ENCODE results near the gene UTS2B. TPM values are rescaled to one million over a fixed set of nuclear protein-coding genes. Genes with fewer than 3 reads are reported as not detected.

UTS2B gene
- polyA plus RNA-seq, 1 donor from 2014 or later: 0.46 TPM

DNA sequence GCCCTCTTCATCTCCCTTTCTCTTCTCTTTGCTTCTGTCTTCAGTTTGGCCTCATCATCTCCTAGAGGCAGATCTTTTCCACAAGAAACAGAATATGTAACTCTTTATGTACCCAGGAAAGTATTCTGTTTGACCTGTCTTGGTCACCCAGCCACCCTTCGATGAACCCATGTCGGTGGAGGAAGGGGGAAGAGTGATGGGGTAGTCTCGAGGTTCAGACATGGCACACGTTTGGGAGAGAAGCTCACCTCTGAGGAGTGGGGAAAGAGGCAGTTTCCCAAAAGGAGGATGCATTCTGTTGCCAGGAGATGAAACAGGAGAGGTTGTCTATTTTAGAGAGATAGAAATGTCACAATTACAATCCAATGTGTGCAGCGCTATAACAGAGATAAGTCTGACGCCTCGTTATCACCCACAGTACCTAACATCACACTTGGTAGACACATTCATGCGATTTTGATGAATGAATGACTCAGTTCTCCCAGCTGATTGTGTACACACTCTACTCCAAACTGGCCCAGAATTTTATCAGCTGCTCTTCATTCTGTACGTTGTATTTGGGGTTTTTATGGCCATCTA is 1.9 kb downstream of the UTS2B start:
- peak; percentile 2 for TF ChIP-seq POLR2AphosphoS5 (IDR thresholded peaks at IDR 0.05)
- TF ChIP-seq SMC3 (conservative IDR thresholded peaks at IDR 0.05; ENCODE audit: poor library complexity): no peak
- no peaks in the 10 kb centered on the region for H4K20me1 ChIP-seq (ENCODE audit: insufficient read depth)
- peak overlapping the region; percentile 44 for H3K4me2 ChIP-seq (ENCODE audit: low read length)
- H3K27me3 ChIP-seq (ENCODE audit: insufficient read depth, low read depth, low read length): no peaks in the 10 kb centered on the region
- H3K79me2 ChIP-seq (replicated peaks; ENCODE audit: insufficient read depth, low read length): peaks cover 41% of the 10 kb centered on the region
- no peaks in the 10 kb centered on the region for H3K36me3 ChIP-seq (ENCODE audit: insufficient read depth, low read length)
- peak overlapping the region; percentile 80 for H3K27ac ChIP-seq (ENCODE audit: low read length)
- peak overlapping the region; percentile 70 for H2AFZ ChIP-seq (ENCODE audit: low read depth, low read length)
- H3K9ac ChIP-seq (ENCODE audit: low read length): peak overlapping the region; percentile 91
- peaks cover 5% of the 10 kb centered on the region for H3F3A ChIP-seq (ENCODE audit: insufficient read depth, low read length, poor library complexity, severe bottlenecking)
- no peaks in the 10 kb centered on the region for H3K9me2 ChIP-seq (ENCODE audit: insufficient read depth, low read length)
- H3K4me3 ChIP-seq (ENCODE audit: low read length): peak overlapping the region; percentile 84
- H3K9me3 ChIP-seq (ENCODE audit: low read length): no peaks in the 10 kb centered on the region

DNA sequence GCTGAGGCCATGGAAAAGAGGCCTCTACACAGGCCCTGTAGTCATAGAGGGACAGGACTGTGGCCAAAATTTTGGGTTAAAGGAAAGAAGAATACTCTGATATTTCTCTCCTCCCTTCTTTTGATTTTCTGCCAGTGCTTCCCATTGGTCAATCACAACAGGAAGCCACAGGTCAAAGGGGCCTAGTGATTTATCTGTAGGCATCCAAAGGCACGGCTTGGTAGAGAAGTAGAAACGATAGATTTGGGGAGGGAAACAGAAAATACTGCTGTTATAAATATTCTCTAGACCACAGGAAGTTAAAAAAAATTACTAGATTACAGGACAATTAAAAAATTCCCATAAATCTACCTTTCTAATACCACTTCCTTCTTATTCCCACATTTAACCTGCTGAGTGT is 2.8 kb downstream of the UTS2B start:
- TF ChIP-seq TAF1 (IDR thresholded peaks at IDR 0.05; ENCODE audit: low read depth) (no peak), EZH2 (IDR thresholded peaks at IDR 0.05; ENCODE audit: borderline replicate concordance, insufficient read depth, low read length, poor library complexity, severe bottlenecking) (no peak), MXI1 (conservative IDR thresholded peaks at IDR 0.05; ENCODE audit: poor library complexity, severe bottlenecking) (no peak), POLR2AphosphoS5 (IDR thresholded peaks at IDR 0.05) (no peak), RAD21 (conservative IDR thresholded peaks at IDR 0.05) (no peak), SMC3 (conservative IDR thresholded peaks at IDR 0.05; ENCODE audit: poor library complexity) (no peak), EP300 (conservative IDR thresholded peaks at IDR 0.05; ENCODE audit: poor library complexity, severe bottlenecking) (no peak)
- TF ChIP-seq, protein P1, sequence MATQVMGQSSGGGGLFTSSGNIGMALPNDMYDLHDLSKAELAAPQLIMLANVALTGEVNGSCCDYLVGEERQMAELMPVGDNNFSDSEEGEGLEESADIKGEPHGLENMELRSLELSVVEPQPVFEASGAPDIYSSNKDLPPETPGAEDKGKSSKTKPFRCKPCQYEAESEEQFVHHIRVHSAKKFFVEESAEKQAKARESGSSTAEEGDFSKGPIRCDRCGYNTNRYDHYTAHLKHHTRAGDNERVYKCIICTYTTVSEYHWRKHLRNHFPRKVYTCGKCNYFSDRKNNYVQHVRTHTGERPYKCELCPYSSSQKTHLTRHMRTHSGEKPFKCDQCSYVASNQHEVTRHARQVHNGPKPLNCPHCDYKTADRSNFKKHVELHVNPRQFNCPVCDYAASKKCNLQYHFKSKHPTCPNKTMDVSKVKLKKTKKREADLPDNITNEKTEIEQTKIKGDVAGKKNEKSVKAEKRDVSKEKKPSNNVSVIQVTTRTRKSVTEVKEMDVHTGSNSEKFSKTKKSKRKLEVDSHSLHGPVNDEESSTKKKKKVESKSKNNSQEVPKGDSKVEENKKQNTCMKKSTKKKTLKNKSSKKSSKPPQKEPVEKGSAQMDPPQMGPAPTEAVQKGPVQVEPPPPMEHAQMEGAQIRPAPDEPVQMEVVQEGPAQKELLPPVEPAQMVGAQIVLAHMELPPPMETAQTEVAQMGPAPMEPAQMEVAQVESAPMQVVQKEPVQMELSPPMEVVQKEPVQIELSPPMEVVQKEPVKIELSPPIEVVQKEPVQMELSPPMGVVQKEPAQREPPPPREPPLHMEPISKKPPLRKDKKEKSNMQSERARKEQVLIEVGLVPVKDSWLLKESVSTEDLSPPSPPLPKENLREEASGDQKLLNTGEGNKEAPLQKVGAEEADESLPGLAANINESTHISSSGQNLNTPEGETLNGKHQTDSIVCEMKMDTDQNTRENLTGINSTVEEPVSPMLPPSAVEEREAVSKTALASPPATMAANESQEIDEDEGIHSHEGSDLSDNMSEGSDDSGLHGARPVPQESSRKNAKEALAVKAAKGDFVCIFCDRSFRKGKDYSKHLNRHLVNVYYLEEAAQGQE (IDR thresholded peaks at IDR 0.05; ENCODE audit: borderline replicate concordance): no peak
- TF ChIP-seq, protein P2, sequence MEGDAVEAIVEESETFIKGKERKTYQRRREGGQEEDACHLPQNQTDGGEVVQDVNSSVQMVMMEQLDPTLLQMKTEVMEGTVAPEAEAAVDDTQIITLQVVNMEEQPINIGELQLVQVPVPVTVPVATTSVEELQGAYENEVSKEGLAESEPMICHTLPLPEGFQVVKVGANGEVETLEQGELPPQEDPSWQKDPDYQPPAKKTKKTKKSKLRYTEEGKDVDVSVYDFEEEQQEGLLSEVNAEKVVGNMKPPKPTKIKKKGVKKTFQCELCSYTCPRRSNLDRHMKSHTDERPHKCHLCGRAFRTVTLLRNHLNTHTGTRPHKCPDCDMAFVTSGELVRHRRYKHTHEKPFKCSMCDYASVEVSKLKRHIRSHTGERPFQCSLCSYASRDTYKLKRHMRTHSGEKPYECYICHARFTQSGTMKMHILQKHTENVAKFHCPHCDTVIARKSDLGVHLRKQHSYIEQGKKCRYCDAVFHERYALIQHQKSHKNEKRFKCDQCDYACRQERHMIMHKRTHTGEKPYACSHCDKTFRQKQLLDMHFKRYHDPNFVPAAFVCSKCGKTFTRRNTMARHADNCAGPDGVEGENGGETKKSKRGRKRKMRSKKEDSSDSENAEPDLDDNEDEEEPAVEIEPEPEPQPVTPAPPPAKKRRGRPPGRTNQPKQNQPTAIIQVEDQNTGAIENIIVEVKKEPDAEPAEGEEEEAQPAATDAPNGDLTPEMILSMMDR (IDR thresholded peaks at IDR 0.05; ENCODE audit: poor library complexity, severe bottlenecking): no peak
- Histone ChIP-seq H2AFZ (ENCODE audit: low read depth, low read length) (no peak overlapping the region), H4K20me1 (ENCODE audit: insufficient read depth) (no peaks in the 10 kb centered on the region)

More for the DNA sequence above, 2.8 kb downstream of the UTS2B start:
- Histone ChIP-seq H3K79me2 (replicated peaks; ENCODE audit: insufficient read depth, low read length) (peaks cover 31% of the 10 kb centered on the region), H3K9ac (ENCODE audit: low read length) (no peak overlapping the region), H3K27me3 (ENCODE audit: insufficient read depth, low read depth, low read length) (no peaks in the 10 kb centered on the region), H3K27ac (ENCODE audit: low read length) (no peak overlapping the region), H3K4me2 (ENCODE audit: low read length) (no peak overlapping the region), H3K36me3 (ENCODE audit: insufficient read depth, low read length) (no peaks in the 10 kb centered on the region), H3F3A (ENCODE audit: insufficient read depth, low read length, poor library complexity, severe bottlenecking) (peaks cover 5% of the 10 kb centered on the region), H3K4me3 (ENCODE audit: low read length) (no peak overlapping the region), H3K9me2 (ENCODE audit: insufficient read depth, low read length) (no peaks in the 10 kb centered on the region), H3K9me3 (ENCODE audit: low read length) (no peaks in the 10 kb centered on the region)

Measured in neural cell (in vitro differentiated cells).